Activated CD4-positive, alpha-beta T cell treated with anti-CD3 and anti-CD28 coated beads, Interleukin-2, amount 50 U/mL, for 16 hours (primary cell): Measurements from ENCODE around the gene GSG1L2.
"Not testable (repeated sequence)": the region's sequence is repeated elsewhere in the genome, so short reads cannot be mapped to it uniquely, and the experiment has no call there.

Experiments used
- DNase-seq: peaks from one replicate; pipeline ENCODE4 v3.0.0-alpha.2; 2020

Gene GSG1L2

GRCh38 chr17:9784544-9784943, 37.3 kb downstream of the GSG1L2 start:
- DNase-seq, result no peak

DNA sequence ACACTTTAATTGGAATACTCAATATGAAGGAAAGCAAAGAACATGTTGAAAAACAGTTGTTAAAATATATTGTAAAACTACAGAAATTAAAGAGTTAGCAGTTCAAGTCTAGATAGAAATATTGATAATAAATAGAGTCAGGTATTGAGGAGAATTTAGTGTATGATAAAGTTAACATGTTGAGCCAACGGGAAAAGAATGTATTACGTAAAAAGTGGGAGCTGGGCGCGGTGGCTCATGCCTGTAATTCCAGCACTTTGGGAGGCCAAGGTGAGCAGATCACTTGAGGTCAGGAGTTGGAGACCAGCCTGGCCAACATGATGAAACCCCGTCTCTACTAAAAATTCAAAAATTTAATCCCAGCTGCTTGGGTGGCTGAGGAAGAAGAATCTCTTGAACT, 38.4 kb downstream of the GSG1L2 start:
- not testable (repeated sequence) for DNase-seq

DNA sequence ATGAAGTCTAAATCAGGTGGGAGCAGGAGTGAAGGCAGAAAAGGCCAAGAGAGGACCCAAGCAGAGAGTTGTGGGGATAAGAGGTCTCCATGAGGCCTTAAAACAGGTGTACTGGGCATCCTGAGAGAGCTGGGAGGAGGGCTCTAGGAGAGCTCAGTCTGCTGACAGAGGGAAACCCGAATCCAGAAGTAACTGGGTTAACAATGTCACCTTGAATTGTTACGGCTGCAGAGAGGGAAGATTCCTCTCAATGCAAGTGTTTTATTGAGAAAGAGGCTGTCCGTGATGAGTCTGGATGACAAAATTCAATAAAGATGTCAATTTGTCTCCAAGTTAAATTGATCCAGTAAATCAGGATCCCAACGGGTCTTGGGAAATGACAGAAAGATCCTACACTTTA, 38.8 kb downstream of the GSG1L2 start:
- no peak for DNase-seq

DNA sequence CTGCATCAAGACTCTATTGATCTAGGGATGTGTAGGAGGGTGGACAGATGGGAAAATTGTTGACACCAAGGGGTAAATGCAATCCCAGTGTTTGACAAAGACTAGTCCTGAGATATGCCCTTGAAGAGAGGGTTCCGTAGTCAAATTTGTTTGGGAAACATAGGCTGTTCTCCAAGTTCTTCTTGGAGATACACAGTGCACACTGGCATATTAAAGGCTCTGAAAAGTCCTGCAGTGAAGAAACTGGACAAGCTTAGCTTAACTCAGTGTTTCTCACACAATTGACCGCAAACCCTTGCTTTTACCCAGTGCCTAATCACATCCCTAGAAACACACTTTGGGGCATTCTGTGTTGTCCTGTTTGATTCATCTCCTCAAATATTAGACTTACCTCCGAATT, 41.3 kb downstream of the GSG1L2 start:
- DNase-seq, result no peak

GRCh38 chr17:9776911-9777310, 45.0 kb downstream of the GSG1L2 start:
- DNase-seq, result no peak

DNA sequence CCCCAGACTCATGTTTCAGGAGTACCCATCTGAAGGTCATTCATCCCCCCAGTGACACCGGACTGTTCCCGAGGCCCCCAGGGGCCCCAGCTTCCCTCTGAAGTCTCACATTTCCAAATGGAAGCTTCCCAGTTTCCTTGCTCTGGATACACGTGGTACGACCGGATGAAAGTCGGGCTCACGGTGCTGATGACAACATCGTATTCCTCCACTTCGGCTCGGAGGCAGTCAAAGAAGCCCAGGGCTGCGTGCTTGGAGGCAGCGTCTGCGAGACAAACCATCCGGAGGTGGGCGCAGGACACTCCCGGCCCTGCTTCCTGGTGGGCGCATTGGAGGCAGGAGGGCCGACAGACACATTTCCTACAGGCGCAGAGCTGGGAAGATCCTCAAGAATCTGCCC, 49.2 kb downstream of the GSG1L2 start:
- DNase-seq, result no peak

DNA sequence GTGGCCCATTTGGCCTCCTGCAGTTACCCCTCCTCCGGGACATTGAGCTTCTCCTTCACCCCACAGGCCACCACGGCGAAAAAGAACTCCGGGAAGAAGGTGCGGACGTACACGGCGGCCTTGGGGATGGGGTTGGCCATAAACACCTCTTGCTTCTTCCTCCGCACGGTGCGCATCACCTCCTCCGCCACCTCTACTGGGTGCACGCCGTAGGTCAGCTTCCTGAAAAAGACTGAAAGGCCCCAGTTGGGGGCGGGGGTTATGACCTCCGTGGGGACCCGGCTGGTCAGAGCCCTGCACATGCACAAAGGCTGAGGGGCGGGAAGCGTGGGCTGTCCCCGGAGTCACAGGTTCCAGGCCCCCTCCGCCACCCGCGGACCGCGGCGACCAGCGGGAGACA, 50.4 kb downstream of the GSG1L2 start:
- no peak for DNase-seq

- DNase-seq, result no peak
Measured at GRCh38 chr17:9769036-9769695, 52.7 kb downstream of the GSG1L2 start.

GRCh38 chr17:9768381-9768934, 53.4 kb downstream of the GSG1L2 start:
- peak; percentile 20 for DNase-seq

DNA sequence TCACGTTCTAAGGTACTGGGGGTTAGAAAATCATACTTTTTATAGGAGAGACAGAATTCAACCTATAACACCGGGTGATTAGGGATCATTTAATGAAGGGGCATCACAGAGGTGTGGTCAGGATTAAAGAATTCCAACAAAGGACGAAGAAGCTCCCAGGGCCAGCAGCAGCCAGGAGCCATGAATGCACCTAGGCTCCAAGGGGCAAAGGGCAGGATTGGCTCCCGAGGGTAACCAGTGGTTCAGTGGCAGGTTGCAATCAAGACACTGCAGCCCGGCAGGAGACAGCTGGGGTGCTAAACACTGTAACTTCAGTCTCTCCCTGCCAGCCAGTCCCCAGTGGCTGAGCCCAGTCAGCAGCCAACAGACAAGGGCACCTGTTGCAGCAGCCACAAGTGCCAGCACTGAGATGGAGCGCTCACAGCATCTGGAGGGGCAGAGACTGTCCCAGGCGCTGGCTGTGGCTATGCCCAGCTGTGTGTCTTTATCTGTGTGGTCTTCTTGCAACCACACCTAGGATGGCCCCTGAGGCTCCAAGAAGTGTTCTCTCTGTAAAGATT, 54.4 kb downstream of the GSG1L2 start:
- DNase-seq, result no peak

GRCh38 chr17:9766970-9767369, 54.9 kb downstream of the GSG1L2 start:
- no peak for DNase-seq

DNA sequence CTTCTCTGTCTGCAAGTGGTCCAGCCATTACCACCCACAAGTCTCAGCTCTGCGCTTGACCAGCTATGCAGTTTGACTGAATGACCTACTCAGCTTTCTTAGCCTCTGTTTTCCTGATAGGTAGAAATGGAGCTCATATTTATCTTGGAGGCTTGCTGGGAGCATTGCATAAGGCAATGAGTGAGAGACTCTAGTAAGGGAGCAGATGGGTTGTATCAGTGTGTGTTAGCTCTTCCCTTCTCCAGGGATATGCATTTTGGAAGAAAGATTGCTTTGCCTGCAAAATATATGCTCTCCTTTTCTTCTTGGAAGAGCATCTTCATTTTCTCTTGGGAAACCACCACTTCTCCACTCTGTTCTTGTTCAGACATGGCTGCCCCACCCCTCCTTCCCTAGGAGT, 56.6 kb downstream of the GSG1L2 start:
- DNase-seq, result no peak

DNA sequence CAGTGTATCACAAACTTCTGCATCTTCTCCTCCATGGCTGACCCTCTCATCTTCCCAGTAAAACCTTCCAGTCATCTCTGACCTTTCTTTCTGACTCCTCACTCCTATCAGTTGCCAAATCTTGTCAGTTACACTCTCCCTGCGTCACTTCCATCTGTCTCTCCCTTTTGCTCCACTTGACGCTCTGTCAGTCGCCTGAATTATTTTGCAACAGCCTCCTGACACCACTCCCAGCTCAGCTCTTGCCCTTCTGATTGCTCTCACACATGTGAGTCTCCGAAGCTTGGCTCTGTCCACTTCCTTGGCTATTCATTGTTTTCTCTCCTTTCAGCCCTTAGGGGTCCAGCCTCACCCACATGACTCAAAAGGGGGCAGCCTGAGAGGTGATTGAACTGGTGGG, 58.2 kb downstream of the GSG1L2 start:
- DNase-seq, result peak; percentile 36

DNA sequence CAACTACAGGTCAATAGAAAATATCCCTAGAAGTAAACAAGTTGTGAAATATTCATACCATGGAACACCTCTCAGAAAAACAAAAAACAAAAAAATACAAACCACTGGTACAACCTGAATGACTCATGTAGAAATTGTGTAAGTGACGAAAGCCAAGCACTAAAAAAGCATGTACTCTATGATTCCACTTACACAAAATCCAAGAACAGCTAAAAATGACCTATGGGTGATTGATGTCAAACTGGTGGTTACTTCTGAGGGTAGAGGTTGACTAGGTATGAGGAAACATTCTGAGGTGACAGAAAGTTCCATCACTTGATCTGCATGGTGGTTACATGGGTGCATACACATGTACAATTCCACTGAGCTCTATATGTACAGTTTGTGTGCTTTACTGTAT, 61.6 kb downstream of the GSG1L2 start:
- DNase-seq, result peak; percentile 28

DNA sequence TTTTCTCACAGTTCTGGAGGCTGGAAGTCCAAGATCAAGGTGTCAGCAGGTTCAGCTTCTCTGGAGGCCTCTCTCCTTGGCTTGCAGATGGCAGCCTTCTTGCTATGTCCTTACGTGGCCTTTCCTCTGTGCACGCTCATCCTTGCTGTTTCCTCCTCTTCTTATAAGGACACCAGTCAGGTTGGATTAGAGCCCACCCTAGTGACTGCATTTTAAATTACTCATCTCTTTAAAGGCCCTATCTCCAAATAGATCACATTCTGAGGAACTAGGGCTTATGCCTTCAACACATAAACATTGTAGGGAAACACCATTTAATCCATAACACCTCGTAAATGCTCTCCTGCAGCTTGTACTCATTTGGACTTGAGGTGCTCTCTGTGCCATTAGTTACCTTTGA, 66.8 kb downstream of the GSG1L2 start:
- no peak for DNase-seq
